Skin epidermis (tissue), 12 donors: Measurements from ENCODE around the gene HTR4.

ENCODE experiments used
- H3K27ac ChIP-seq, 21 experiments: fragments of 200-600 bp; sonication (generic) in 11 of 21; one replicate each; pipeline ENCODE4 v1.5.0; 2020; ENCODE audit warnings: mild to moderate bottlenecking in 3 of 21, inconsistent platforms in 2 of 21, moderate library complexity in 2 of 21
- H3K4me3 ChIP-seq, 7 experiments: fragments of 200-600 bp; sonication (generic) in 2 of 7; one replicate each; pipeline ENCODE4 v1.5.0; 2020; ENCODE audit warnings: inconsistent platforms in 2 of 7, mild to moderate bottlenecking in 2 of 7, moderate library complexity in 1 of 7

The HTR4 gene

DNA sequence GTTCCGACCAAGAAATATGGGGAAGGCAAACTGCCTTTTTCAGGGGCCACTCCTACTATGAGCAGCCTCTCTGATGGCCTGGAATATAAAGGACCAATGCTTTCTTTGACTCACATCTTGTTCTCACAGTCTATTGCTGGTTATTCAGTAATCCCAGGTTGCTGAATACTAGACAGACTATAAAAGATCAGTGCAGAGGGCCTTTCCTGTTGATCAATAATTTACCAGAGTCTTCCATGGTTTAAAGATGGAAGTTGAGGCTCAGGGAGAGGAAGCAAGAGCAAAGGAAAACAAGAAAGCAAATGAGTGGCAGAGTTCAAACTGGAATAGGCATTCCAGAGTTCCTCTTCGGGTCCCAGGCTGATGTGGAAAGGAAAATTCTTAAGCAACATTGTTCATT, 207.7 kb downstream of the HTR4 start:
- Histone ChIP-seq H3K4me3 (no peak overlapping the region), H3K27ac (no peak overlapping the region)

DNA sequence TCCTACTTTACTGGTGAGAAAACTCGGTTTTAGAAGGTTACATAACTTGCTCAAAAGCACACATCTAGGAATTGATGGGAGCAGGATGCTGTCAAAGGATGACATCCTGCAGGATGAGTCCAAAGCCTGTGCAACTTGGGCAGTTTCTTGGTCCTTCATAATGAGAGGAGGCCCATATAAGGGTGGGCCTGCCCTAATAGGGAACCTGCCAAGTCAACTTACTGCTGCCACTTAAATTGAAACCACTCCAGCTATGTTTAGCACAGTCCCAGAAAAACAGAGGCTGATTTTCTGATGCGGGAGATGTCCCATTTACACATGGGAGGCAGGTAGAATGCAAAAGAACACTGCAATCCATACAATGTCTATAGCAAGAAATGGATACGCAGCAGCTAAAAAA, 208.7 kb downstream of the HTR4 start:
- Histone ChIP-seq H3K27ac (no peak overlapping the region), H3K4me3 (no peak overlapping the region)

- Histone ChIP-seq H3K27ac (no peak overlapping the region), H3K4me3 (no peak overlapping the region)
Measured at GRCh38 chr5:148443998-148444397, 210.3 kb downstream of the HTR4 start.

GRCh38 chr5:148443241-148443640, 211.1 kb downstream of the HTR4 start:
- H3K4me3 ChIP-seq: no peak overlapping the region

DNA sequence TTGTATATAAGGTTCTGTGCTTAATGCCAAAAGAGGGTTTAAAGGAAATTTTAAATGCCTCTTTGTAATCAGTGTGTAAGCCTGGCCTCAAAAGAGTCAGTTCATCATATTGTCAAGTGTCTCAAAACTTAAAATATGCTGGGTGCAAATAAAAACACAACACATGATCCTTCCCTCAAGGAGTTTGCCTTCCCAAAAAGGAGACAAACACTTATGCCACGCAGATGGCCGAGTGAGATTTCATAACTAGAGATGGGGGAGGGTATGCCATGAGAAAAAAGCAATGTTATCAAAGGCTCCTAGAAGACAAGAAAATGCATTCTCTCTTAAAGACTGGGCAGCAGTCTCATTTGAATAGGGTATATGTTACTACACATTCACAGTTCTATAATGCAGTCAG, 215.4 kb downstream of the HTR4 start:
- no peak overlapping the region for H3K4me3 ChIP-seq

More at GRCh38 chr5:148443241-148443640, 211.1 kb downstream of the HTR4 start:
- H3K27ac ChIP-seq: no peak overlapping the region

GRCh38 chr5:148437249-148437648, 217.1 kb downstream of the HTR4 start:
- no peak overlapping the region for H3K27ac ChIP-seq
- H3K4me3 ChIP-seq: no peak overlapping the region

More for the DNA sequence above, 215.4 kb downstream of the HTR4 start:
- H3K27ac ChIP-seq: no peak overlapping the region

DNA sequence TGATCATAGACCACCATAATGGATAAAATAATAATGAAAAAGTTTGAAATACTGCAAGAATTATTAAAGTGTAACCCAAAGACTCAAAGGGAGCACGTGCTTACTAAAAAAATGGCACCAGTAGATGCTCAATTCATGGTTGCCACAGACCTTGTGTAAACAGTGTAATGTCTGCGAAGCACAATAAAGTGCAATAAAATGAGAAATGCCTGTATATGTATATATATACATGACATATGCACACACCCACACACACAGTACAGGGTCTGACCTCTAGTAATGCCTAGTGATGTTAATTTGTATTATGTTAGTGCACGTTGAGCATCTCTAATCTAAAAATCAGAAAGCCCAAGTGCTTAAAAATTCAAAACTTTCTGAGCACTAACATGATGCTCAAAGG, 218.3 kb downstream of the HTR4 start:
- no peak overlapping the region for H3K4me3 ChIP-seq

DNA sequence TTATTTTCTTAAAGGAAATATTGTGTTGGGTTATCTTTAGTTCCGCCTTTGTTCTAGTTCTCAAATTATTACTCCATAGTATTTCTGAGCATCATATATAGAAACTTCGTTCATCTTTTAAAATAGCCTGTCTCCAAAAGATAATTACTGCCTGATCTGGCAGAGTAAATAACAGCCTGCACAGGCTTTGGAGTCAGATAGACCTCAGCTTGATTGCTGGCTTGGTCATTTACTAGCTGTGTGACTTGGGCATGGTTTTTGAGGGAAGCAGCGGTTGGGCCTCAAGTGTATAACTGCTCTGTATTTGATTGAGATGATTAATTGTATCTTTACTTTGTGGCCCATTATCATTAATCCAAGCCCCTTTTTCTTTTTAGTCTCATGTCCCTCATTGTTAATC, 220.5 kb downstream of the HTR4 start:
- Histone ChIP-seq H3K27ac (no peak overlapping the region), H3K4me3 (no peak overlapping the region)

More for the DNA sequence above, 218.3 kb downstream of the HTR4 start:
- H3K27ac ChIP-seq: no peak overlapping the region
